Liver (tissue), 9 donors: ENCODE data around the gene NOS1. TPM values are rescaled to one million over a fixed set of nuclear protein-coding genes. Genes with fewer than 3 reads are reported as not detected.

Experiments
- DNase-seq: peaks from one replicate; pipeline ENCODE4 v3.0.0-alpha.2; 2017; ENCODE audit warnings: low spot score
- H3K27ac ChIP-seq, 2 donors: one replicate each; pipeline ENCODE4 v1.7.0; 2013; ENCODE audit warnings: inconsistent platforms in 2 of 2, low read length in 2 of 2, control low read depth in 1 of 2, low read depth in 1 of 2, mild to moderate bottlenecking in 1 of 2
- H3K27me3 ChIP-seq, 4 donors: one replicate each; pipeline versions ENCODE4 v1.6.1 to v1.7.0; 2013; ENCODE audit warnings: low read length in 3 of 4, inconsistent platforms in 1 of 4, mild to moderate bottlenecking in 1 of 4, moderate library complexity in 1 of 4; ENCODE audit not compliant: control insufficient read depth in 4 of 4, insufficient read depth in 4 of 4
- H3K36me3 ChIP-seq, 4 donors: one replicate each; pipeline versions ENCODE4 v1.6.1 to v1.7.0; 2013; ENCODE audit warnings: low read length in 3 of 4, mild to moderate bottlenecking in 3 of 4, low read depth in 1 of 4, moderate library complexity in 1 of 4; ENCODE audit not compliant: control insufficient read depth in 4 of 4, insufficient read depth in 3 of 4
- H3K4me1 ChIP-seq, 4 donors: one replicate each; pipeline versions ENCODE4 v1.6.1 to v1.7.0; 2013; ENCODE audit warnings: low read length in 3 of 4, mild to moderate bottlenecking in 3 of 4, moderate library complexity in 1 of 4; ENCODE audit not compliant: control insufficient read depth in 4 of 4, insufficient read depth in 4 of 4
- H3K4me3 ChIP-seq, 3 donors: one replicate each; pipeline versions ENCODE4 v1.6.1 to v1.7.0; 2013; ENCODE audit warnings: low read length in 3 of 3, control low read depth in 1 of 3, low read depth in 1 of 3, mild to moderate bottlenecking in 1 of 3
- H3K9ac ChIP-seq, 2 donors: one replicate each; pipeline ENCODE4 v1.7.0; 2013; ENCODE audit warnings: low read length in 2 of 2, mild to moderate bottlenecking in 2 of 2, moderate library complexity in 2 of 2, control low read depth in 1 of 2, low read depth in 1 of 2
- H3K9me3 ChIP-seq, 4 donors: one replicate each; pipeline versions ENCODE4 v1.6.1 to v1.7.0; 2013; ENCODE audit warnings: low read length in 3 of 4; ENCODE audit not compliant: control insufficient read depth in 4 of 4
- ATF3 ChIP-seq: IDR thresholded peaks from 2 replicates; pipeline ENCODE4 v1.6.1; 2016; ENCODE audit warnings: antibody characterized with exemption
- CTCF ChIP-seq: fragments of 150-350 bp; IDR thresholded peaks from 2 replicates; pipeline ENCODE4 v1.5.1; 2017; ENCODE audit warnings: improper control_type of control experiment, low read depth, low read length; ENCODE audit not compliant: missing input control
- EGR1 ChIP-seq, 2 donors: IDR thresholded peaks; 2 replicates each; pipeline ENCODE4 v1.6.1; 2016 to 2018; ENCODE audit warnings: antibody characterized with exemption in 2 of 2, low read depth in 2 of 2
- FOXA2 ChIP-seq: IDR thresholded peaks from 2 replicates; pipeline ENCODE4 v1.6.1; 2016; ENCODE audit warnings: antibody characterized with exemption
- GABPA ChIP-seq, 2 donors: IDR thresholded peaks in 1 of 2; conservative IDR thresholded peaks in 1 of 2; 2 replicates each; pipeline ENCODE4 v1.6.1; 2016; ENCODE audit warnings: antibody characterized with exemption in 2 of 2, mild to moderate bottlenecking in 1 of 2, moderate library complexity in 1 of 2
- HNF4A ChIP-seq, 2 donors: conservative IDR thresholded peaks; 2 replicates each; pipeline ENCODE4 v1.6.1; 2016; ENCODE audit warnings: antibody characterized with exemption in 2 of 2, mild to moderate bottlenecking in 2 of 2
- HNF4G ChIP-seq: IDR thresholded peaks from 2 replicates; pipeline ENCODE4 v1.6.1; 2016; ENCODE audit warnings: antibody characterized with exemption
- JUND ChIP-seq, 2 donors: IDR thresholded peaks; 2 replicates each; pipeline ENCODE4 v1.6.1; 2016; ENCODE audit warnings: antibody characterized with exemption in 2 of 2
- NR2F2 ChIP-seq: IDR thresholded peaks from 2 replicates; pipeline ENCODE4 v1.6.1; 2016; ENCODE audit warnings: antibody characterized with exemption
- RAD21 ChIP-seq, 2 donors: IDR thresholded peaks; 2 replicates each; pipeline ENCODE4 v1.6.1; 2016; ENCODE audit warnings: antibody characterized with exemption in 2 of 2, mild to moderate bottlenecking in 2 of 2
- REST ChIP-seq: IDR thresholded peaks from 2 replicates; pipeline ENCODE4 v1.6.1; 2016; ENCODE audit warnings: antibody characterized with exemption, mild to moderate bottlenecking
- RXRA ChIP-seq, 2 donors: IDR thresholded peaks; 2 replicates each; pipeline ENCODE4 v1.6.1; 2017 to 2018; ENCODE audit warnings: antibody characterized with exemption in 2 of 2, mild to moderate bottlenecking in 1 of 2
- SP1 ChIP-seq: IDR thresholded peaks from 2 replicates; pipeline ENCODE4 v1.6.1; 2018; ENCODE audit warnings: antibody characterized with exemption, mild to moderate bottlenecking
- TAF1 ChIP-seq: conservative IDR thresholded peaks from 2 replicates; pipeline ENCODE4 v1.6.1; 2016; ENCODE audit warnings: antibody characterized with exemption, mild to moderate bottlenecking
- YY1 ChIP-seq: IDR thresholded peaks from 2 replicates; pipeline ENCODE4 v1.6.1; 2016; ENCODE audit warnings: antibody characterized with exemption, mild to moderate bottlenecking
- ZBTB33 ChIP-seq: IDR thresholded peaks from 2 replicates; pipeline ENCODE4 v1.6.1; 2016; ENCODE audit warnings: antibody characterized with exemption
- WGBS: extraction: QIAGEN DNeasy Blood & Tissue Kit; methylation state at CpG from one replicate; pipeline ENCODE4 v1.1.7; 2013; 5-methylcytosine and 5-hydroxymethylcytosine counted together
- polyA plus RNA-seq, 2 donors: library from polyadenylated mRNA; stranded (reverse) in 1 of 2; unstranded in 1 of 2; fragments of 200-250 nt in 1 of 2; fragments of >200 nt in 1 of 2; fragmentation: Nextera tagmentation in 1 of 2; extraction: Ambion mirVana in 1 of 2; gene quantifications; one replicate each; pipeline versions ENCODE4 v1.2.1 to v1.2.3, GENCODE V29; 2013 to 2015
- total RNA-seq, 2 donors: library from RNA; depleted of rRNA; stranded (reverse); fragments of >200 nt; gene quantifications; one replicate each; pipeline ENCODE4 v1.2.3, GENCODE V29; 2014
- donor health status: healthy.
- donor health status: healthy.
- donor health status: healthy.
- donor health status: healthy.
- donor health status: healthy.

NOS1 gene
- total and polyA plus RNA-seq, 4 donors: under 0.01 to 0.08 (median 0.01) TPM; not detected in 1

GRCh38 chr12:117209626-117210025 lies 151.8 kb downstream of the NOS1 start:
- TF ChIP-seq CTCF: no peak
- no peak for TF ChIP-seq EGR1 (IDR thresholded peaks at IDR 0.05; ENCODE audit: low read depth in 2 of 2)
- TF ChIP-seq ZBTB33: no peak
- TF ChIP-seq NR2F2: no peak
- TF ChIP-seq SP1: no peak
- no peak for TF ChIP-seq FOXA2
- no peak for TF ChIP-seq JUND (IDR thresholded peaks at IDR 0.05)
- no peak for TF ChIP-seq ATF3
- no peak for TF ChIP-seq HNF4A (conservative IDR thresholded peaks at IDR 0.05)
- no peak for TF ChIP-seq HNF4G
- no peak for TF ChIP-seq TAF1
- TF ChIP-seq REST: no peak
- TF ChIP-seq RXRA (IDR thresholded peaks at IDR 0.05): no peak
- TF ChIP-seq GABPA (IDR thresholded peaks at IDR 0.05 in 1 of 2, conservative IDR thresholded peaks at IDR 0.05 in 1 of 2): no peak
- TF ChIP-seq YY1: no peak
- TF ChIP-seq RAD21 (IDR thresholded peaks at IDR 0.05): no peak

GRCh38 chr12:117208811-117209455 lies 152.5 kb downstream of the NOS1 start:
- H3K27ac ChIP-seq: no peak overlapping the region
- no peak for DNase-seq
- WGBS: 81% methylated on average over 13 of the region's 13 CpGs
- H3K9me3 ChIP-seq: no peaks in the 10 kb centered on the region
- no peaks in the 10 kb centered on the region for H3K27me3 ChIP-seq
- TF ChIP-seq NR2F2 (no peak), HNF4A (conservative IDR thresholded peaks at IDR 0.05) (peak in 1 of 2 donors; percentile 51)
- H3K36me3 ChIP-seq: no peaks in the 10 kb centered on the region
- H3K4me3 ChIP-seq: no peak overlapping the region
- peaks cover 0 to 17% (median 8%) of the 10 kb centered on the region in 4 donors for H3K4me1 ChIP-seq
- no peak overlapping the region for H3K9ac ChIP-seq

More at GRCh38 chr12:117209626-117210025, 151.8 kb downstream of the NOS1 start:
- Histone ChIP-seq H3K27me3 (no peaks in the 10 kb centered on the region), H3K36me3 (no peaks in the 10 kb centered on the region), H3K4me1 (peaks cover 0 to 17% (median 8%) of the 10 kb centered on the region in 4 donors), H3K9ac (no peak overlapping the region), H3K9me3 (no peaks in the 10 kb centered on the region), H3K27ac (no peak overlapping the region), H3K4me3 (no peak overlapping the region)
- 79% methylated on average over 3 of the region's 3 CpGs for WGBS
- no peak for DNase-seq
